Chondrocyte (in vitro differentiated cells): ENCODE data around the gene SFTPB. TPM values are rescaled to one million over a fixed set of nuclear protein-coding genes. Genes with fewer than 3 reads are reported as not detected.

Source experiments
- DNase-seq: peaks from one replicate; pipeline ENCODE4 v3.0.0; 2021; ENCODE audit warnings: mixed read lengths, low spot score
- H3K27ac Mint-ChIP-seq: one replicate; pipeline ENCODE4 v1.8.0; 2021; ENCODE audit warnings: mild to moderate bottlenecking, moderate library complexity, mixed read lengths; ENCODE audit not compliant: unreplicated experiment
- H3K27me3 Mint-ChIP-seq: 2 replicates; pipeline ENCODE4 v1.8.0; 2021; ENCODE audit warnings: low read depth, mixed read lengths
- H3K36me3 Mint-ChIP-seq: 2 replicates; pipeline ENCODE4 v1.8.0; 2021; ENCODE audit warnings: low read depth, mixed read lengths
- H3K4me1 Mint-ChIP-seq: 2 replicates; pipeline ENCODE4 v1.8.0; 2021; ENCODE audit warnings: low read depth, mild to moderate bottlenecking, mixed read lengths
- H3K4me3 Mint-ChIP-seq: one replicate; pipeline ENCODE4 v1.8.0; 2021; ENCODE audit warnings: mild to moderate bottlenecking, moderate library complexity, mixed read lengths; ENCODE audit not compliant: unreplicated experiment
- H3K9me3 Mint-ChIP-seq: 2 replicates; pipeline ENCODE4 v1.8.0; 2021; ENCODE audit warnings: low read depth, mixed read lengths
- total RNA-seq: library from RNA; stranded (reverse); gene quantifications from 3 replicates; pipeline ENCODE4 v1.2.1, GENCODE V29; 2021
- TF ChIP-seq, protein P1 (sequence below): fragments of 200-600 bp; sonication (generic); IDR thresholded peaks from 2 replicates; pipeline ENCODE4 v1.5.0; 2021; ENCODE audit warnings: antibody characterized with exemption, mild to moderate bottlenecking, moderate library complexity

SFTPB gene
- total RNA-seq, 1 donor from 2014 or later, result not detected

DNA sequence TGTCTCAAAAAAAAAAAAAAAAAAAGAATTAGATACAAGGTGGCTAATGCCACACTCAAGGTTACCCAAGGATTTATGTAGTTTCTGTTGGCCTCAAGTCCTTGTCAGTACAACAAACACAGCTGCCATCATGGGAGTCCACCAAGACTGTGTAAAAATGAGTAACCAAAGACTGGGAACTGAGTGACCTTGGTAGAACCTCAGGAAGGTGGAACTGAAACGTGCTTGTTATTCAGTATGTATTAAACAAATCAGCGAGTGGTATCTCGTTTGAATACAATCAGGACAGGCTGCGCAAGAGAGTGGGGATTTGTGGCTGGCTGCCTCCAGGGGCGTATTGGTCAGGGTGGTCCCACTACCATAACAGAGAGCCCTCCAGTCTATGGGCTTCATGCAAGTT lies 1.6 kb upstream of the SFTPB start:
- H3K4me3 Mint-ChIP-seq, result no peak overlapping the region
- H3K4me1 Mint-ChIP-seq, result no peaks in the 10 kb centered on the region
- no peak overlapping the region for H3K27ac Mint-ChIP-seq
- H3K36me3 Mint-ChIP-seq, result no peaks in the 10 kb centered on the region
- H3K27me3 Mint-ChIP-seq, result peaks cover 11% of the 10 kb centered on the region
- H3K9me3 Mint-ChIP-seq, result no peaks in the 10 kb centered on the region
- TF ChIP-seq, protein P1, sequence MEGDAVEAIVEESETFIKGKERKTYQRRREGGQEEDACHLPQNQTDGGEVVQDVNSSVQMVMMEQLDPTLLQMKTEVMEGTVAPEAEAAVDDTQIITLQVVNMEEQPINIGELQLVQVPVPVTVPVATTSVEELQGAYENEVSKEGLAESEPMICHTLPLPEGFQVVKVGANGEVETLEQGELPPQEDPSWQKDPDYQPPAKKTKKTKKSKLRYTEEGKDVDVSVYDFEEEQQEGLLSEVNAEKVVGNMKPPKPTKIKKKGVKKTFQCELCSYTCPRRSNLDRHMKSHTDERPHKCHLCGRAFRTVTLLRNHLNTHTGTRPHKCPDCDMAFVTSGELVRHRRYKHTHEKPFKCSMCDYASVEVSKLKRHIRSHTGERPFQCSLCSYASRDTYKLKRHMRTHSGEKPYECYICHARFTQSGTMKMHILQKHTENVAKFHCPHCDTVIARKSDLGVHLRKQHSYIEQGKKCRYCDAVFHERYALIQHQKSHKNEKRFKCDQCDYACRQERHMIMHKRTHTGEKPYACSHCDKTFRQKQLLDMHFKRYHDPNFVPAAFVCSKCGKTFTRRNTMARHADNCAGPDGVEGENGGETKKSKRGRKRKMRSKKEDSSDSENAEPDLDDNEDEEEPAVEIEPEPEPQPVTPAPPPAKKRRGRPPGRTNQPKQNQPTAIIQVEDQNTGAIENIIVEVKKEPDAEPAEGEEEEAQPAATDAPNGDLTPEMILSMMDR, result no peak
- DNase-seq, result no peak

DNA sequence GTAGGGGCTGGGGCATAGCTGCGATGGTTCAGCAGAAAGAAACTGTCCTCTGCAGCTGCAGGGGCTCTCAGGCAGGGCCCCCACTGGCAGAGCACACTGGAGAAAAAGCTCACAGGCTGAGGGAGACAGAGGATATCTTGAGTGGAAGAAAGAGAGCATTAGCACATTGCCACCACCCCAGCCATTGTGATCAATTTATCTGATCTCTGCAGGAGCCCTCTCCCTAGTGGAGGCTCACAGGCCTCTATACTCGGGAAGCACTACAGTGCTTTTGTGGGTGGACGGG lies 801 bp upstream of the SFTPB start:
- DNase-seq, result no peak
- no peaks in the 10 kb centered on the region for H3K36me3 Mint-ChIP-seq
- H3K9me3 Mint-ChIP-seq, result no peaks in the 10 kb centered on the region
- no peaks in the 10 kb centered on the region for H3K4me1 Mint-ChIP-seq
- no peak overlapping the region for H3K27ac Mint-ChIP-seq
- H3K4me3 Mint-ChIP-seq, result no peak overlapping the region
- H3K27me3 Mint-ChIP-seq, result peaks cover 11% of the 10 kb centered on the region
- TF ChIP-seq, protein P1, result no peak

DNA sequence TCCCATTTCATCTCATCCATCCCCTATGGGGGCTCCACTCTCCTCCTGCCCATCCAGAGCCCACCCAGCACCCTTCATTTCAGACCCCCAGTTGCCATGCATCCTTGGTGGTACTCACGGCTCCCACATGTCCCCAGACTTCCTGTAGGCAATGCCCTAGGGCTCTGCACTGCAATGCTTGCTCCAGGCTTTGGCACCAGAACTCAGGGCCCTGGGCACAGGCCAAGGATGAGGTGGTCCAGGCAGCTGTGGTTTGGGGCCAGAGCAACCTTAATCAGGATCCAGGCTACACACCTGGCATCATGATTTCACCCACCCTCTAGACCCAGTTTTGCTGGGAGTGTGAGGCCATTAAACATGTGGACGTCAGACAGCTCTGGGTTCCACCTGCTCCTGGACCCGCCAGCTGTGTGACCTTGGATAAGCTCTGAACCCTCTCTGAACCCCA lies 414 bp downstream of the SFTPB start:
- Mint-ChIP-seq H3K27ac (no peak overlapping the region), H3K36me3 (no peaks in the 10 kb centered on the region), H3K9me3 (no peaks in the 10 kb centered on the region), H3K4me1 (peaks cover 4% of the 10 kb centered on the region), H3K27me3 (peaks cover 11% of the 10 kb centered on the region), H3K4me3 (no peak overlapping the region)
- TF ChIP-seq, protein P1, result no peak
- no peak for DNase-seq

DNA sequence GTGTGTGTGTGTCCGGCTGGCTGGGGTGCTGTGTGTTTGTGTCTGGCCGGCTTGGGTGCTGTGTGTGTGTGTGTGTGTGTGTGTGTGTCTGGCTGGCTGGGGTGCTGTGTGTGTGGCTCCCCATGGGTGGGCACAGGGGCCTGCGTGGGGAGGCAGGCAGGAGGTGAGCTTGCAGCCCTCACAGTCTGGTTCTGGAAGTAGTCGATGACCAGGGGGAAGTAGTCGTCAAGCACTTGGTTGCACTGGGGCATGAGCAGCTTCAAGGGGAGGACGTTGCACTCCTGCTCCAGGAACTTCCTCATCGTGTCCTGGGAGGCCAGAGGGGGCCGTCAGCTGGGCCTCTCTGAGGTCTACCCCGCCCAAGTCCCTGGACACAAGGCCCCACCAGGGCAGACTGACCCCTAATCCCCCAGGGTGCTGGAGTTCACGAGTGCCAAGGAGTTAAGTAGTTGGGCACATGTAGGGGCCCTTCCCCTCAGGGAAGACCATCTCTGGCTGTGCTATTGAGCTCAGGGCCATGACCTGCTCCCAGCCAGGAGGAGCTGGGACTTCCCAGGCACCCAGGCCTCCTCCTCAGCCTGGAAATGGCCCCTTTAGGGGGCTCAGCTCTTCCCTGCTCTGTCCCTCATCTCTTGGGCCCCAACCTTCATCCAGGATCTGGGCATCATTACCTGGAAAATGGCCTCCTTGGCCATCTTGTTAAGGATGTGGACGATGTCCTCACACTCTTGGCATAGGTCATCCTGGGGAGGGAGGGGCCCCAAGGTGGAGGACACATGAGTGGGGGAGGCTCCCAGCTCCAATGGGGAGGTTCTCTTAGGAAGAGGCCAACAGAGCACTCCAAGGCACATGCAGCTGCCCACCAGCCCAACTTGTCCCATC lies 1.3 kb downstream of the SFTPB start:
- H3K27ac Mint-ChIP-seq, result no peak overlapping the region
- no peaks in the 10 kb centered on the region for H3K9me3 Mint-ChIP-seq
- TF ChIP-seq, protein P1, result no peak
- DNase-seq, result no peak
- peaks cover 11% of the 10 kb centered on the region for H3K27me3 Mint-ChIP-seq
- H3K36me3 Mint-ChIP-seq, result no peaks in the 10 kb centered on the region
- peaks cover 8% of the 10 kb centered on the region for H3K4me1 Mint-ChIP-seq
- H3K4me3 Mint-ChIP-seq, result no peak overlapping the region

DNA sequence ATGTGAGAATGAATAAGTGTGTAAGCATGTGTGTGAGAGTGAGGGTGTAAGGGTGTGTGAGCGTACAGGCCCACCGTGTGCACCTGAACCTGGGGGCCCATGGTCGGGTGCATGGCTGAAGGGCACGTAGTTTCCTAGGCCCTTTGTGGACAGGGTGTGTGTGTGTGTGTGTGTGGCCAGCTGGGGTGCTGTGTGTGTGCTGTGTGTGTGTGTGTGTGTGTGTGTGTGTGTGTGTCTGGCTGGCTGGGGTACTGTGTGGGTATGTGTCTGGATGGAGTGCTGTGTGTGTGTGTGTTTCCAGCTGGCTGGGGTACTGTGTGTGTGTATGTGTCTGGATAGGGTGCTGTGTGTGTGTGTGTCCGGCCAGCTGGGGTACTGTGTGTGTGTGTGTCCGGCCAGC lies 2.0 kb downstream of the SFTPB start:
- no peaks in the 10 kb centered on the region for H3K9me3 Mint-ChIP-seq
- no peak overlapping the region for H3K4me3 Mint-ChIP-seq
- no peak for DNase-seq
- no peak overlapping the region for H3K27ac Mint-ChIP-seq
- TF ChIP-seq, protein P1, result no peak
- H3K27me3 Mint-ChIP-seq, result peaks cover 6% of the 10 kb centered on the region
- H3K4me1 Mint-ChIP-seq, result peaks cover 8% of the 10 kb centered on the region
- H3K36me3 Mint-ChIP-seq, result no peaks in the 10 kb centered on the region
